RWPE2 (cell line): ENCODE results near the gene CCDC85C.

Experiments used
- ATAC-seq: fragments of 200-7000 bp; cut with Tn5 transposase; 3 replicates; pipeline ENCODE4 v1.9.1; 2021; ENCODE audit warnings: low read depth
- DNase-seq: peaks from one replicate; pipeline ENCODE4 v3.0.0-alpha.2; 2020; ENCODE audit warnings: low spot score
- H3K27ac ChIP-seq: fragments of 450-650 bp; 2 replicates; pipeline ENCODE4 v1.5.1; 2017; ENCODE audit warnings: mild to moderate bottlenecking; ENCODE audit not compliant: poor library complexity, severe bottlenecking
- H3K27me3 ChIP-seq: fragments of 250-450 bp; sonication (Bioruptor Pico); 2 replicates; pipeline ENCODE4 v1.5.1; 2021; ENCODE audit warnings: mild to moderate bottlenecking, moderate library complexity; ENCODE audit not compliant: insufficient read depth, poor library complexity, severe bottlenecking
- H3K36me3 ChIP-seq: fragments of 250-450 bp; sonication (Bioruptor Pico); 2 replicates; pipeline ENCODE4 v1.5.1; 2020; ENCODE audit warnings: low read depth, mild to moderate bottlenecking, moderate library complexity
- H3K4me1 ChIP-seq: fragments of 250-450 bp; sonication (Bioruptor Pico); 2 replicates; pipeline ENCODE4 v1.5.1; 2021; ENCODE audit warnings: mild to moderate bottlenecking, moderate library complexity; ENCODE audit not compliant: insufficient read depth, poor library complexity, severe bottlenecking
- H3K4me3 ChIP-seq: fragments of 250-450 bp; sonication (Bioruptor Pico); 2 replicates; pipeline ENCODE4 v1.5.1; 2021; ENCODE audit warnings: mild to moderate bottlenecking, moderate library complexity; ENCODE audit not compliant: severe bottlenecking
- H3K9me3 ChIP-seq: fragments of 250-450 bp; sonication (Bioruptor Pico); 2 replicates; pipeline ENCODE4 v1.5.1; 2021; ENCODE audit warnings: mild to moderate bottlenecking, moderate library complexity; ENCODE audit not compliant: severe bottlenecking
- TF ChIP-seq, protein P1 (sequence below): fragments of 450-650 bp; IDR thresholded peaks from one replicate; pipeline ENCODE4 v1.5.1; 2017; ENCODE audit warnings: mild to moderate bottlenecking, moderate library complexity; ENCODE audit not compliant: poor library complexity, severe bottlenecking

The CCDC85C gene

DNA sequence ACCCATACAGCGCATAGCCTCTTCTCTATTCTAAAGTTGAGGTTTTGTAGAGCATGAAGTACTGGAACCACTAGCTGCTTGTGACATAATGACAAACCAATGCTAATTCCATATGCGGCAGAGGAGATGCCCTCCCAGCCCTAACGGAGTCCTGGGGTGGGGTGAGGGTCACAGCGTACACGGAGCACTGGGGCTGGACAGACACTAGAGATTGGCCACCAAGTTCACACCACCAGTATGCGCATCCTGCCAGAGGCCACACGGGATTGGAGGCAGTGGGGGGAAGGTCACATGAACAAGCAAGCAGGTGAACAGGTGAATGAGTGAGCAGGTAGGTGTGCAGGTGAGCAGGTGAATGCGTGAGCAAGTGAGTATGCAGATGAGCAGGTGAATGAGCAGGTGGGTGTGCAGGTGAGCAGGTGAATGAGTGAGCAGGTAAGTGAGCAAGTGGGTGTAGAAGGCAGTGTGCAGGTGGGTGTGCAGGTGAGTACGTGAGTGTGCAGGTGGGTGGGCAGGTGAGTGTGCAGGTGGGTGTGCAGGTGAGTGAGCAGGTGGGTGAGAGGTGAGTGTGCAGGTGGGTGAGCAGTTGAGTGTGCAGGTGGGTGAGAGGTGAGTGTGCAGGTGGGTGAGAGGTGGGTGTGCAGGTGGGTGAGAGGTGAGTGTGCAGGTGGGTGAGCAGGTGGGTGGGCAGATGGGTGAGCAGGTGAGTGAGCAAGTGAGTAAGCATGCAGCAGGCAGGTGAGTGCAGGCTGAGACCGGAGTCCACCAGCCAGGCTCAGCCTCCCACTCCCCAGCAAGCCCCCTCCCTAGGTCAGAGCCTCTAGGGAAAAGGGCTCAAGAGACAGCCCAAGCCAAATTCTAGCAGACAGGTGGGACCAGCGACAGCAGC is 52.7 kb downstream of the CCDC85C start:
- DNase-seq: no peak
- no peak for ATAC-seq
- Histone ChIP-seq H3K36me3 (no peaks in the 10 kb centered on the region), H3K4me3 (no peak overlapping the region), H3K4me1 (peaks cover 13% of the 10 kb centered on the region), H3K9me3 (no peaks in the 10 kb centered on the region), H3K27me3 (no peaks in the 10 kb centered on the region), H3K27ac (no peak overlapping the region)
- TF ChIP-seq, protein P1, sequence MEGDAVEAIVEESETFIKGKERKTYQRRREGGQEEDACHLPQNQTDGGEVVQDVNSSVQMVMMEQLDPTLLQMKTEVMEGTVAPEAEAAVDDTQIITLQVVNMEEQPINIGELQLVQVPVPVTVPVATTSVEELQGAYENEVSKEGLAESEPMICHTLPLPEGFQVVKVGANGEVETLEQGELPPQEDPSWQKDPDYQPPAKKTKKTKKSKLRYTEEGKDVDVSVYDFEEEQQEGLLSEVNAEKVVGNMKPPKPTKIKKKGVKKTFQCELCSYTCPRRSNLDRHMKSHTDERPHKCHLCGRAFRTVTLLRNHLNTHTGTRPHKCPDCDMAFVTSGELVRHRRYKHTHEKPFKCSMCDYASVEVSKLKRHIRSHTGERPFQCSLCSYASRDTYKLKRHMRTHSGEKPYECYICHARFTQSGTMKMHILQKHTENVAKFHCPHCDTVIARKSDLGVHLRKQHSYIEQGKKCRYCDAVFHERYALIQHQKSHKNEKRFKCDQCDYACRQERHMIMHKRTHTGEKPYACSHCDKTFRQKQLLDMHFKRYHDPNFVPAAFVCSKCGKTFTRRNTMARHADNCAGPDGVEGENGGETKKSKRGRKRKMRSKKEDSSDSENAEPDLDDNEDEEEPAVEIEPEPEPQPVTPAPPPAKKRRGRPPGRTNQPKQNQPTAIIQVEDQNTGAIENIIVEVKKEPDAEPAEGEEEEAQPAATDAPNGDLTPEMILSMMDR: no peak

DNA sequence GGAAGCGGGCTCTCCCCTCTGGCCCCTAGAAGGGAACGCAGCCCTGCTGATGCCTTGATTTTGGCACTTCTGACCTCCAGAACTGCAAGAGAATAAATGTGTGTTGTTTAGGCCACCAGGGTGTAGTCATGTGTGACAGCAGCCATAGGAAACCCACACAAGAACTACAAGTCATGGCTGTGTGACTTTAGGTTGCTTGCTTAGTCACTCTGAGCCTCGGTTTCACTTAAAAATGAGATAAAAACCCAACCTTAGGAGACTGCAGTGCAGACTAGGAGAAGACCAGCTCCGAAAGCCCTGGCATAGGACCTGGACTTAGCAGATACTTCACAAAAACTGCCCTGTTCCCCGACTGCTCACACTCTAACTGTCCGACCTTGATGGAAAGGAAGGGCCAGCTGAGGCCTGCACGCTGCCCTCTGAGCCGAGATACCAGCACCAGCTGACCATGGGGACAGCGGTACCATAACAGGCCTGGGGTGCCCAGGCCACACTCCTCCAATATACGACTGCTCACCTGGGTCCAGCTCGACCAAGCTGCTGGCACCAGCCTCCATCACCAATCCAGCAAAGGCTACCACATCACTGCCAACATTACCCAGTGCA is 53.5 kb downstream of the CCDC85C start:
- no peak for DNase-seq
- TF ChIP-seq, protein P1: no peak
- Histone ChIP-seq H3K36me3 (no peaks in the 10 kb centered on the region), H3K9me3 (no peaks in the 10 kb centered on the region), H3K4me3 (no peak overlapping the region), H3K27me3 (no peaks in the 10 kb centered on the region), H3K4me1 (peaks cover 10% of the 10 kb centered on the region), H3K27ac (no peak overlapping the region)
- no peak for ATAC-seq

DNA sequence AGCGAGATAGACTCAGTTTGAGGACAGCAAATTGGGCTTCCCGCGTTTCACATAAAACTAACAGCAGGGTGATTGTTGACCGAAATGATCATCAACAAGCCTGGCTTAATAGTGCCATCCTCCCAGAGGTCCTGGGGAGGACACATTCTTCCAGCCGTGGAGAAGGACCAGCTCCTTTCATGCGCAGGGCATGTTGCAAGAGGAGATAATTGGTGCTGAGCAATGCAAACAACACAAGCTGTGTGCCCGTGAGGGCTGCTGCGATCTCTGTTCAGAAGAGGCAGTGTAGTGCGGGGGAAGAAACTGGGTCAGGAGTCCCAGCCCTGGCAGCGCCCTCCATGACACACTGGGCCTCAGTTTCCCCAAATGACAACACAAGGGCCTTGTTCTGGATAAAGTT is 54.3 kb downstream of the CCDC85C start:
- Histone ChIP-seq H3K36me3 (no peaks in the 10 kb centered on the region), H3K27ac (no peak overlapping the region), H3K4me1 (peaks cover 2% of the 10 kb centered on the region), H3K27me3 (no peaks in the 10 kb centered on the region), H3K4me3 (no peak overlapping the region), H3K9me3 (no peaks in the 10 kb centered on the region)
- TF ChIP-seq, protein P1: no peak
- ATAC-seq (no peak), DNase-seq (no peak)

DNA sequence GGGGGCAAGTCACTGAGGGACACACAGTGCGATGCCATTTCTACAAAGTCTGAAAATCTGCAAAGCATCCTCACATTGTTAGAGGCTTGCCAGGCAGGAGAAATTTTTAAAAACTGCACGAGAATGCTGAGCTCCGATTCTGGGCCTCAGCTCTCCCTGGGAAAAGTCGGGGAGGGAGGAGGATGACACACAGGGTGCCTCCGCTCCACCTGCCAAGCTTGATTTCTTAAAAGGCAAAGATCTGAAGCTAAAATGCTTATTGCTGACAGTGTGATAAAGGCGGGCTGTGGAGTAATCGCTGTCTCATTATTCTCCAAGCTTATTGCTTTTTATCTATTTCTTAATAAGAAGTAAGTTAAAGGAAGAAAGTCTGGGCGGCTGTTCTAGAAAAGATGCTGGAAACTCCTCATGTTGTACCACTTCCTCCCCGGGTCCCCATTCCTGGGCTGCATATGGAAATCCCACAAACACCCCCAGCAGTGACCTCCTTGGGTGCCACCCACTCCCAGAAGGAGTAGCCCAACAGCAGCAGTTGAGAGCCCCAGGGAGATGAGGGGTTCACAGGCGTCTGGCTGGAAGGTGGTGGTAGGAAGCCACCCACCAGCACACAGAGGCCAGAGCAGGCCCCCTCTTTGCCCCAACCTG is 55.0 kb downstream of the CCDC85C start:
- TF ChIP-seq, protein P1: no peak
- DNase-seq (no peak), ATAC-seq (no peak)
- Histone ChIP-seq H3K9me3 (no peaks in the 10 kb centered on the region), H3K27ac (no peak overlapping the region), H3K36me3 (no peaks in the 10 kb centered on the region), H3K27me3 (no peaks in the 10 kb centered on the region), H3K4me1 (no peaks in the 10 kb centered on the region), H3K4me3 (no peak overlapping the region)
